WTC11 (cell line): Measurements from ENCODE around the gene SLC35B4. TPM values are rescaled to one million over a fixed set of nuclear protein-coding genes. Genes with fewer than 3 reads are reported as not detected.

Source experiments
- ATAC-seq: fragments of 200-7000 bp; cut with Tn5 transposase; 2 replicates; pipeline ENCODE4 v1.10.0; 2021; ENCODE audit warnings: mild to moderate bottlenecking, moderate library complexity
- CTCF ChIA-PET: fragments of 300-600 bp; sonication (Branson Sonifier 250); formaldehyde crosslinking; loops from one replicate; lab custom pipeline; 2021; ENCODE audit warnings: antibody characterized with exemption; lab: Charles Lee
- POLR2A ChIA-PET: fragments of 350-600 bp; sonication (Branson Sonifier 250); formaldehyde crosslinking; loops from one replicate; lab custom pipeline; 2021; ENCODE audit warnings: antibody characterized with exemption; lab: Charles Lee
- DNase-seq: peaks from one replicate; pipeline ENCODE4 v3.0.0; 2021; ENCODE audit warnings: low spot score
- H3K27ac Mint-ChIP-seq: 2 replicates; pipeline ENCODE4 v1.8.0; 2021; ENCODE audit warnings: mixed read lengths
- H3K27me3 Mint-ChIP-seq: 2 replicates; pipeline ENCODE4 v1.8.0; 2021; ENCODE audit warnings: low read depth, mild to moderate bottlenecking, moderate library complexity, mixed read lengths
- H3K36me3 Mint-ChIP-seq: 2 replicates; pipeline ENCODE4 v1.8.0; 2021; ENCODE audit warnings: mixed read lengths
- H3K4me1 Mint-ChIP-seq: 2 replicates; pipeline ENCODE4 v1.8.0; 2022; ENCODE audit warnings: mixed read lengths
- H3K4me3 Mint-ChIP-seq: 2 replicates; pipeline ENCODE4 v1.8.0; 2021; ENCODE audit warnings: mild to moderate bottlenecking, moderate library complexity, mixed read lengths
- H3K9me3 Mint-ChIP-seq: 2 replicates; pipeline ENCODE4 v1.8.0; 2021; ENCODE audit warnings: mixed read lengths
- CBFB ChIP-seq: sonication (generic); formaldehyde crosslinking; IDR thresholded peaks from 2 replicates; pipeline ENCODE4 v1.8.1; 2022; ENCODE audit warnings: mild to moderate bottlenecking, low read depth, missing genetic modification reagents
- CREB1 ChIP-seq: sonication (generic); formaldehyde crosslinking; IDR thresholded peaks from 2 replicates; pipeline ENCODE4 v1.8.0; 2023; ENCODE audit warnings: mild to moderate bottlenecking, missing genetic modification reagents
- GABPB1 ChIP-seq: sonication (generic); formaldehyde crosslinking; IDR thresholded peaks from 2 replicates; pipeline ENCODE4 v1.8.1; 2023; ENCODE audit warnings: mild to moderate bottlenecking, missing genetic modification reagents
- NFYB ChIP-seq: sonication (generic); formaldehyde crosslinking; conservative IDR thresholded peaks from 2 replicates; pipeline ENCODE4 v1.8.0; 2022; ENCODE audit warnings: low read depth, missing genetic modification reagents
- NR1H2 ChIP-seq: sonication (generic); formaldehyde crosslinking; IDR thresholded peaks from 2 replicates; pipeline ENCODE4 v1.9.0; 2021; ENCODE audit warnings: mild to moderate bottlenecking, moderate library complexity, missing genetic modification reagents
- OVOL2 ChIP-seq: fragments of 250-450 bp; sonication (Bioruptor Pico); IDR thresholded peaks from 2 replicates; pipeline ENCODE4 v1.9.0; 2021; ENCODE audit warnings: mild to moderate bottlenecking, borderline replicate concordance
- SMAD4 ChIP-seq: sonication (generic); formaldehyde crosslinking; IDR thresholded peaks from 2 replicates; pipeline ENCODE4 v1.8.0; 2022; ENCODE audit warnings: mild to moderate bottlenecking, missing genetic modification reagents
- TCF7 ChIP-seq: sonication (generic); formaldehyde crosslinking; IDR thresholded peaks from 2 replicates; pipeline ENCODE4 v1.8.0; 2022; ENCODE audit warnings: mild to moderate bottlenecking, low read depth, missing genetic modification reagents, moderate library complexity
- TEAD4 ChIP-seq: sonication (generic); formaldehyde crosslinking; IDR thresholded peaks from 2 replicates; pipeline ENCODE4 v1.8.0; 2022; ENCODE audit warnings: mild to moderate bottlenecking, missing genetic modification reagents
- ZNF121 ChIP-seq: sonication (generic); formaldehyde crosslinking; IDR thresholded peaks from 2 replicates; pipeline ENCODE4 v1.8.0; 2023; ENCODE audit warnings: missing genetic modification reagents
- ZNF416 ChIP-seq: fragments of 250-450 bp; sonication (Bioruptor Pico); IDR thresholded peaks from 2 replicates; pipeline ENCODE4 v1.9.0; 2021; ENCODE audit warnings: mild to moderate bottlenecking, inconsistent platforms
- total RNA-seq: library from RNA; stranded (reverse); gene quantifications from 3 replicates; pipeline ENCODE4 v1.2.3, GENCODE V29; 2021
- TF ChIP-seq, protein P1 (sequence below): fragments of 250-450 bp; sonication (Bioruptor Pico); conservative IDR thresholded peaks from 2 replicates; pipeline ENCODE4 v1.9.0; 2021; ENCODE audit warnings: mild to moderate bottlenecking
- TF ChIP-seq, protein P2 (sequence below): fragments of 250-450 bp; sonication (Bioruptor Pico); IDR thresholded peaks from 2 replicates; pipeline ENCODE4 v1.9.0; 2021; ENCODE audit warnings: mild to moderate bottlenecking
- TF ChIP-seq, protein P3 (sequence below): sonication (generic); formaldehyde crosslinking; IDR thresholded peaks from 2 replicates; pipeline ENCODE4 v1.8.0; 2022; ENCODE audit warnings: mild to moderate bottlenecking, missing genetic modification reagents

SLC35B4 gene
- total RNA-seq, 1 experiment from 2014 or later, result 32.6 TPM

DNA sequence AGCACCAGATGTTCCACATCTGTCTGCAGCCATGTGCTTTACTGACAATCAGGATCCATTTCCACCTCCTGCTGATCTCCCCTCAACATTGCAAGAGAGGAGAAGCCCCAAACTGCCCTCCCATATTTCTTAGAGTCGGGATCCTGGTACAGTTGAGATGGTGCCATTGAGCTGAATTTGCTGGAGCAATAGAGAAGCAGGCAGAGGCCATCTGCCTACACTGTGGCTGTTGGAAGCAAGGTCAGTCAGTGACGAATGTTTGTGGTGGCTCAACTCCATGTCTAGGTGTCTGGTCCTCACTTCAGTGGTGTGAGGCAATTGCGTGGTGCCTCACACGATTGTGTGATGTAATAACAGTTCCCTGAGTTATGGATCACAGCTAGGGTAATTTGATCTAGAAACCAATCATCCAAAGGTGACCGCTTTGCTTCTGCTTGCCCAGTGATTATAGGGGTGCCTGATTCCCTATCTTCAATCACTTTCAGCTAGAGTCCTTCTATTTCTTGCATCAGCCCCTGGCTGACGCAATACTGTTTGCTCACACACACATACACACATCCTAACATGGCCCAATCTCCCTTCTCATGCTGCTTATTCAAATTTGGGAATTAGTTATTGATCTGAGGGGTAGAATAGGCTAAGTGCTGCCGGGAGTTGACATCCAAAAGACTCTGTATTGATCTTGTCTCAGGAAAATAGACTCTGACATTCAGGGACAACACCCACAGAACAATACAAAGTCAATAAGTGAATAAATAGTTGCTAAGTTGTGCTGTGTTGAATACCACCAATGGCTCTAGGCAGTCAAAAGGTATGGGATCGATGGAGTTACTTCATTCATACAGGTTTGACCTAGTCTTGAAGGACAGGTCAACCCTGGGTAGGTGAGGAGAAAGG is 46.1 kb upstream of the SLC35B4 start:
- Mint-ChIP-seq H3K4me1 (no peaks in the 10 kb centered on the region), H3K9me3 (peaks cover 5% of the 10 kb centered on the region)
- CTCF ChIA-PET, result no interaction called here
- POLR2A ChIA-PET, result no interaction called here
- TF ChIP-seq OVOL2 (CRISPR knock-in tag), result no peak
- TF ChIP-seq GABPB1 (CRISPR knock-in tag), result peak; percentile 99
- TF ChIP-seq, all 79 proteins: peak for 1
- Mint-ChIP-seq H3K36me3 (no peaks in the 10 kb centered on the region), H3K27ac (no peak overlapping the region), H3K4me3 (no peak overlapping the region), H3K27me3 (peaks cover 12% of the 10 kb centered on the region)
- DNase-seq (no peak), ATAC-seq (no peak)

DNA sequence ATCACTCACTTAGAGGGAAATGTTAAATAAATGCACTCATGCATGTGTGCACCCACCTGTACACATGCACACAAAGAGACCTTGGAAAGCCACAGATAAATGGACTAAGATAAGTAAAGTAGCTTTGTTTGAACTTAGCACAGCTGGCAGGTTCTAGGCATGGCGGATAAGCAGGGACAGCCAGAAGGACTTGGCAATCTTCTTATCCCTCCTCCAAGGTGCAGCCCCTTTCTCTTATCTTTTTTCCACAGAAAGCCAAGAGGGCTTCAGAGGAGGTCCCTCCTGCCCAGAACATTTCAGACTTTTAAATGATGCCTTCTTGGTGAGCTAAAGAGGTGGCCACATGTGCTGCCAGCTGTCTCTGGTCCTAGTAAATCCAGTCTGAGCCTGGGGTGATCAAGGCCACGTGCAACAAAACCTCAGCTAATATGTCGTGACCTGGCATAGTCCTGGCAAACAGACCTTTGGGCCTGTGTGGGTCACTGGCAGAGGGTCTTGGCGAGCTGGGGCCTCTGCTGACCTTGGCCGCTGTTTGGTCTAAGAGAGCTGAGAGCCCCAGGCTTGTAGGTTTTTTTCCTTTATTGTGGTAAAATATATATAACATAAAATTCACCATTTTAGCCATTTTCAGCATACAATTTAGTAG is 43.2 kb upstream of the SLC35B4 start:
- CTCF ChIA-PET, result interaction anchor here (0.8 kb wide), 1 partner anchor 72 kb away, joined by 3 read pairs; no protein-coding TSS in a partner anchor
- no peak for DNase-seq
- peaks cover 14% of the 10 kb centered on the region for H3K27me3 Mint-ChIP-seq

DNA sequence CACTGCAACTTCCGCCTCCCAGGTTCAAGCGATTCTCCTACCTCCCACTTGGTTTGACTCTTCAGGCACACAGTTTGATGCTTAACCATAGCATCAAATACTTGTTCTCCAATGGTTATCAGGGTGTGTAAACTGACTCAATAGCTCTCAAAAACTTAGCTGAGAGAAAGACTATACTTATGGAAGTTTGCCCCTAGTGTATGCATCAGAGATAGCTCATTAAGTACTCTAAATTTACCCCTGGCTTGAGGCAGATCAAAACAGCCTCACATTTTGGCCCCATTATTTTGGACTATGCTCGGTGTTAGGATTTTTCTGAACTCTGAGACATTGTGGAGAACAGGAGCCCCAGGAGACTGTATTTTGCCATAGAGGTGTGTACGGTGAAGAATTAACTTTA is 40.8 kb upstream of the SLC35B4 start:
- Mint-ChIP-seq H3K36me3 (no peaks in the 10 kb centered on the region), H3K27ac (no peak overlapping the region), H3K9me3 (peaks cover 9% of the 10 kb centered on the region; the same call in 1 of the 2 replicates), H3K4me1 (no peaks in the 10 kb centered on the region), H3K4me3 (no peak overlapping the region)
- ChIA-PET CTCF (interaction anchor here (0.7 to 1.8 kb wide), 18 partner anchors 9 to 346 kb away, joined by 3 to 21 read pairs (median 5); partner anchors contain the start of gene SLC35B4), POLR2A (no interaction called here)
- no peak for DNase-seq
- no peak for ATAC-seq
- TF ChIP-seq, protein P1, sequence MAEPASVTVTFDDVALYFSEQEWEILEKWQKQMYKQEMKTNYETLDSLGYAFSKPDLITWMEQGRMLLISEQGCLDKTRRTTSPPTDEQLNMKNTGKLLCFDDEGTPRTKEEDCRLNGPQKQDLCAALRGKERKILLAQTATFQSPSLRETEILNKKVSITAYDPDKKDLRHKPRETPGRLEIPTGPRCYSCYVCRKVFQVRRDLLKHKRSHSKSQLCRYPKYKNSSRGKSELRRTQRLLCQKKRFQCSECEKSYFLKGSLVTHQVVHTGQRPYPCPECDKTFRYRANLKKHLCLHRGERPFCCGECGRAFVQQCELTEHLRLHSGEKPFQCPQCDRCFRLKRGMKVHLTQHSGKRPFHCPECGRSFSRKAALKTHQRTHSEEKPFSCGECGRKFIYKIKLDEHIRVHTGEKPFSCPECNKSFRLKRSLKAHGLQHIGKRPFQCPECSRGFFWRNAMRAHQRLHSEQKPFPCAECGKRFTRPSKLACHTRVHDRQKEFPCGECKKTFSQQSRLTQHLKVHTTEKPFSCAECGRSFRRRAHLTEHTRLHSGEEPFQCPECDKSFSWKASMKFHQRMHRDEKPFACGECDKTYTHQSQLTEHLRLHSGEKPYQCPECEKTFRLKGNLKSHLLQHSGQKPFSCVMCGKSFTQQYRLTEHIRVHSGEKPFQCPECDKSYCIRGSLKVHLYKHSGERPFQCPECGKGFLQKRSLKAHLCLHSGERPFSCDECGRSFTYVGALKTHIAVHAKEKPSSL (CRISPR knock-in tag), result no peak
- TF ChIP-seq, all 79 proteins: peak for 0
- peaks cover 14% of the 10 kb centered on the region for H3K27me3 Mint-ChIP-seq

More for the DNA sequence above, 43.2 kb upstream of the SLC35B4 start:
- Mint-ChIP-seq H3K4me3 (no peak overlapping the region), H3K9me3 (peaks cover 9% of the 10 kb centered on the region), H3K36me3 (no peaks in the 10 kb centered on the region), H3K4me1 (no peaks in the 10 kb centered on the region), H3K27ac (no peak overlapping the region)
- no peak for TF ChIP-seq ZNF121 (CRISPR knock-in tag)
- TF ChIP-seq, protein P1 (CRISPR knock-in tag), result no peak
- TF ChIP-seq NFYB (CRISPR knock-in tag), result no peak
- TF ChIP-seq, protein P2, sequence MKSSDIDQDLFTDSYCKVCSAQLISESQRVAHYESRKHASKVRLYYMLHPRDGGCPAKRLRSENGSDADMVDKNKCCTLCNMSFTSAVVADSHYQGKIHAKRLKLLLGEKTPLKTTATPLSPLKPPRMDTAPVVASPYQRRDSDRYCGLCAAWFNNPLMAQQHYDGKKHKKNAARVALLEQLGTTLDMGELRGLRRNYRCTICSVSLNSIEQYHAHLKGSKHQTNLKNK (CRISPR knock-in tag), result no peak
- no peak for TF ChIP-seq OVOL2 (CRISPR knock-in tag)
- TF ChIP-seq NR1H2 (CRISPR knock-in tag), result no peak
- no peak for TF ChIP-seq TEAD4
- TF ChIP-seq ZNF416 (CRISPR knock-in tag), result no peak
- POLR2A ChIA-PET, result no interaction called here
- ATAC-seq, result no peak

DNA sequence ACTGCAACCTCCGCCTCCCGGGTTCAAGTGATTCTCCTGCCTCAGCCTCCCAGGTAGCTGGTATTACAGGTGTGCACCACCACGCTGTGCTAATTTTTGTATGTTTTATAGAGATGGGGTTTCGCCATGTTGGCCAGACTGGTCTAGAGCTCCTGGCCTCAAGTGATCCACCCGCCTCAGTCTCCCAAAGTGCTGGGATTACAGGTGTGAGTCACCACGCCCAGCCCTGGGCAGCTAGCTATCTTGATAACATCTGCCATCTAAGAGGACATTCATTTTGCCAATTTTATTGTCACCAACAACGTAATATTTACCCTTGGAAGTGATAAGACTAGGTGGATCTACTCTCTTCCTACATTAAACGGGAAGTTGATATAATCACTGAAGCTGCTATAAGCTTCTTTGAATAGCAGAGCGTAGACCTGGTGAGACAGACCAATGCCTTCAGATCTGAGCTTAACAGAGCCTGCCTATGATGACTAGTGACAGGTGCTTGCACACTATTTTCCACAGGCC is 39.7 kb upstream of the SLC35B4 start:
- DNase-seq (no peak), ATAC-seq (no peak)
- H3K36me3 Mint-ChIP-seq, result no peaks in the 10 kb centered on the region
- POLR2A ChIA-PET, result no interaction called here
- CTCF ChIA-PET, result interaction anchor here (0.6 to 1.8 kb wide), 9 partner anchors 9 to 215 kb away, joined by 3 to 14 read pairs (median 5); no protein-coding TSS in a partner anchor
- H3K4me3 Mint-ChIP-seq, result no peak overlapping the region
- peaks cover 1% of the 10 kb centered on the region for H3K4me1 Mint-ChIP-seq
- H3K27ac Mint-ChIP-seq, result no peak overlapping the region
- H3K27me3 Mint-ChIP-seq, result peaks cover 14% of the 10 kb centered on the region
- H3K9me3 Mint-ChIP-seq, result peaks cover 9% of the 10 kb centered on the region; the same call in 1 of the 2 replicates
- no peak for TF ChIP-seq SMAD4 (CRISPR knock-in tag)
- no peak for TF ChIP-seq TCF7 (CRISPR knock-in tag)
- TF ChIP-seq, protein P3, sequence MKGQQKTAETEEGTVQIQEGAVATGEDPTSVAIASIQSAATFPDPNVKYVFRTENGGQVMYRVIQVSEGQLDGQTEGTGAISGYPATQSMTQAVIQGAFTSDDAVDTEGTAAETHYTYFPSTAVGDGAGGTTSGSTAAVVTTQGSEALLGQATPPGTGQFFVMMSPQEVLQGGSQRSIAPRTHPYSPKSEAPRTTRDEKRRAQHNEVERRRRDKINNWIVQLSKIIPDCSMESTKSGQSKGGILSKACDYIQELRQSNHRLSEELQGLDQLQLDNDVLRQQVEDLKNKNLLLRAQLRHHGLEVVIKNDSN (CRISPR knock-in tag), result no peak
- no peak for TF ChIP-seq CREB1
- TF ChIP-seq CBFB (CRISPR knock-in tag), result no peak
